WTC11 (cell line): ENCODE data around the gene SEMA7A.

Experiments used
- NR3C1 ChIP-seq: sonication (generic); formaldehyde crosslinking; conservative IDR thresholded peaks from 2 replicates; pipeline ENCODE4 v1.8.1; 2023; ENCODE audit warnings: low read depth, mild to moderate bottlenecking, missing genetic modification reagents
- TEAD1 ChIP-seq: sonication (generic); formaldehyde crosslinking; IDR thresholded peaks from 2 replicates; pipeline ENCODE4 v1.8.0; 2022; ENCODE audit warnings: mild to moderate bottlenecking, missing genetic modification reagents
- TP53 ChIP-seq: sonication (generic); formaldehyde crosslinking; IDR thresholded peaks from 2 replicates; pipeline ENCODE4 v1.8.1; 2023; ENCODE audit warnings: mild to moderate bottlenecking, missing genetic modification reagents
- TF ChIP-seq, protein P1 (sequence below): sonication (generic); formaldehyde crosslinking; IDR thresholded peaks from 2 replicates; pipeline ENCODE4 v1.8.1; 2022; ENCODE audit warnings: low read depth, missing genetic modification reagents, borderline replicate concordance

DNA sequence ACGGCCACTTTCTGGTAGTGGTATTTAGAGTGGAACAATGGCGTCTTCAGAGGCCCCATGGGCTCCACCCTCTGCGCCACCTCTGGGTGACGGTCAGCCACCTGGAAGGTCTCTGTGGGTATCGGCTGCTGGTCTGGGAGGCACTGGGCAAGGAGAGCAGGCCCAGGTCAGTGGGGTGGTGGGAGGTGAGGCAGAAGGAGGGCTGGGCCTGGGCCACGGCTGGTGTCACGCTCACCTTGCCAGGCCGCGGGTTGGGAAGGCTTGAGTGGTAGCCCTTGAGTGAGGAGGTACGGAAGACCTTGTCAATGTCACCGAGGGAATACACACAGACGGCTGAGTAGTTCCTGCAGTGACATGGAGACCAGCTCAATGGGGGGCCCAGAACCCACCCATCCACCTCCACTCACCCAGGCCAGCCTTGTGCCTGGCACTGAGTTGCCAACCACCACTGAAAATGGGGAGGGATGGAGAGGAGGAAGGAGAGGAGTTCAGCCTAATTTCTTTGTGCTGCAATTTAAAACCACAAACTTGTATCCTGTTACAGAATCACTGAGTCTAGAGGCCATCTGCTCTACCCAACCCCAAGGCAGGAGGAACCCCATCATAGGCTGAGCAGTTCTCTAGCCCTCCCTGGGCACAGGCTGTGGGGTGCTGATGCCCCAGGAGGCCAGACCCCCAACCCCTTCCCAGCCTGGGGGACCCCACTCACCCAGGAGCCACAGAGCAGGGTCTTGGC is 19.0 kb downstream of the SEMA7A start:
- TF ChIP-seq NR3C1 (CRISPR knock-in tag) (no peak), TP53 (no peak), TEAD1 (CRISPR knock-in tag) (no peak)
- TF ChIP-seq, protein P1, sequence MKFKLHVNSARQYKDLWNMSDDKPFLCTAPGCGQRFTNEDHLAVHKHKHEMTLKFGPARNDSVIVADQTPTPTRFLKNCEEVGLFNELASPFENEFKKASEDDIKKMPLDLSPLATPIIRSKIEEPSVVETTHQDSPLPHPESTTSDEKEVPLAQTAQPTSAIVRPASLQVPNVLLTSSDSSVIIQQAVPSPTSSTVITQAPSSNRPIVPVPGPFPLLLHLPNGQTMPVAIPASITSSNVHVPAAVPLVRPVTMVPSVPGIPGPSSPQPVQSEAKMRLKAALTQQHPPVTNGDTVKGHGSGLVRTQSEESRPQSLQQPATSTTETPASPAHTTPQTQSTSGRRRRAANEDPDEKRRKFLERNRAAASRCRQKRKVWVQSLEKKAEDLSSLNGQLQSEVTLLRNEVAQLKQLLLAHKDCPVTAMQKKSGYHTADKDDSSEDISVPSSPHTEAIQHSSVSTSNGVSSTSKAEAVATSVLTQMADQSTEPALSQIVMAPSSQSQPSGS = no peak
